SK-N-SH (cell line): ENCODE results near the gene BDKRB2.

Source experiments
- EZH2phosphoT487 ChIP-seq: fragments of 200-600 bp; sonication (generic); IDR thresholded peaks from 2 replicates; pipeline ENCODE4 v1.6.1; 2017; ENCODE audit warnings: low read depth, mixed run types, mild to moderate bottlenecking, antibody characterized with exemption, moderate library complexity, borderline replicate concordance
- TF ChIP-seq, protein P1 (sequence below): fragments of 200-600 bp; sonication (generic); IDR thresholded peaks from 2 replicates; pipeline ENCODE4 v1.6.1; 2017; ENCODE audit warnings: antibody characterized with exemption, mild to moderate bottlenecking, moderate library complexity

DNA sequence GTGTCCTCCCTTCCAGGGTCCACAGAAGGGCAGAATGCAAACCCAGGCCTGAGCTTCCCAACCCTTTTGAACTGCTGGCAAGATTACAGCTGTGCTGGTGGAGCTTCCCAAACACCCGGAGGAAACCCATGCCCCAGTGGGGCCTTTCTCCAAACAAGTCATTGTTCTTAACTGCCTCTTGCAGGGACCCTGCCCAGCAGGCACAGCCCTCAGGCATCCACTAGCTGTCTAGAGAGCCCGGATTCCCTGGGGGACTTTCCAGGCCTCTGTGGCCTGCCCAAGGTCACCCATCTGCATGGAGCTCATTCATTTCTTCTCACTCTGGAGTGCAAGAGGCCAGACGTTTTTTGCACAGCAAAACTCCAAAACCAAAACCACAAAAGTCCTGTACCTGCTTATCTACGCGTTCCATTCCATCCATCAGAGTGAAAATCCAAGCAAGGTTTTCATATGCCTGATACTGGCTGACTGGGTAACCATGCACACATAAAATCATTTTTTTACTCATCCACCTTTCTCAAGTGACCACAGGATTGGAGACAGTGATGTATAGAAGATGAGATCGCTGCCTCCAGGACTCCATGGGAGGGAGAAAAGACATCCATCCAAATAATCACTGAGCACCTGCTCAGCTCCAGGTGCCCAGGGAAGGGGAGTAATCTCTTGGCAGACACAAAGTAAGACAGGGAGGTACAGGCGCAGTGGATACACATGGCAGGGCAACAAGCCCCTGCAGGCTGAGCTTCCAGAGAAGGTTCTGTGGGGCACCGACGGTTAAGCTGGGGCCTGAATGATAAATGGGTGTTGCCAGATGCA is 17.2 kb upstream of the BDKRB2 start:
- TF ChIP-seq, protein P1, sequence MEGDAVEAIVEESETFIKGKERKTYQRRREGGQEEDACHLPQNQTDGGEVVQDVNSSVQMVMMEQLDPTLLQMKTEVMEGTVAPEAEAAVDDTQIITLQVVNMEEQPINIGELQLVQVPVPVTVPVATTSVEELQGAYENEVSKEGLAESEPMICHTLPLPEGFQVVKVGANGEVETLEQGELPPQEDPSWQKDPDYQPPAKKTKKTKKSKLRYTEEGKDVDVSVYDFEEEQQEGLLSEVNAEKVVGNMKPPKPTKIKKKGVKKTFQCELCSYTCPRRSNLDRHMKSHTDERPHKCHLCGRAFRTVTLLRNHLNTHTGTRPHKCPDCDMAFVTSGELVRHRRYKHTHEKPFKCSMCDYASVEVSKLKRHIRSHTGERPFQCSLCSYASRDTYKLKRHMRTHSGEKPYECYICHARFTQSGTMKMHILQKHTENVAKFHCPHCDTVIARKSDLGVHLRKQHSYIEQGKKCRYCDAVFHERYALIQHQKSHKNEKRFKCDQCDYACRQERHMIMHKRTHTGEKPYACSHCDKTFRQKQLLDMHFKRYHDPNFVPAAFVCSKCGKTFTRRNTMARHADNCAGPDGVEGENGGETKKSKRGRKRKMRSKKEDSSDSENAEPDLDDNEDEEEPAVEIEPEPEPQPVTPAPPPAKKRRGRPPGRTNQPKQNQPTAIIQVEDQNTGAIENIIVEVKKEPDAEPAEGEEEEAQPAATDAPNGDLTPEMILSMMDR = no peak
- TF ChIP-seq EZH2phosphoT487 = no peak
